Mononuclear cell (primary cell): Measurements from ENCODE around the gene COX11. TPM values are rescaled to one million over a fixed set of nuclear protein-coding genes. Genes with fewer than 3 reads are reported as not detected.

ENCODE experiments used
- H3K27me3 ChIP-seq: 2 replicates; pipeline ENCODE4 v1.6.0; 2011; ENCODE audit warnings: low read length, control low read depth; ENCODE audit not compliant: insufficient read depth
- H3K4me1 ChIP-seq: 2 replicates; pipeline ENCODE4 v1.5.1; 2011; ENCODE audit warnings: mild to moderate bottlenecking, low read length, control low read depth; ENCODE audit not compliant: insufficient read depth
- H3K4me3 ChIP-seq: 2 replicates; pipeline ENCODE4 v1.5.1; 2011; ENCODE audit warnings: mild to moderate bottlenecking, low read length, moderate library complexity
- H3K9me3 ChIP-seq: 2 replicates; pipeline ENCODE4 v1.5.1; 2011; ENCODE audit warnings: low read depth, mild to moderate bottlenecking, control low read depth, low read length
- total RNA-seq: library from RNA; depleted of rRNA; stranded (reverse); fragments of >200 nt; gene quantifications from one replicate; pipeline ENCODE4 v1.2.3, GENCODE V29; 2012

The COX11 gene
- total RNA-seq, 1 donor = 18.9 TPM

GRCh38 chr17:54941285-54941684 is 27.2 kb downstream of the COX11 start:
- Histone ChIP-seq H3K4me3 (no peak overlapping the region), H3K27me3 (no peaks in the 10 kb centered on the region), H3K4me1 (no peaks in the 10 kb centered on the region), H3K9me3 (no peaks in the 10 kb centered on the region)

- Histone ChIP-seq H3K4me1 (no peaks in the 10 kb centered on the region), H3K27me3 (no peaks in the 10 kb centered on the region), H3K4me3 (no peak overlapping the region), H3K9me3 (no peaks in the 10 kb centered on the region)
Measured at GRCh38 chr17:54937426-54937825, 31.0 kb downstream of the COX11 start.

GRCh38 chr17:54937018-54937417 is 31.4 kb downstream of the COX11 start:
- no peaks in the 10 kb centered on the region for H3K4me1 ChIP-seq
- no peaks in the 10 kb centered on the region for H3K27me3 ChIP-seq
- H3K4me3 ChIP-seq = no peak overlapping the region
- H3K9me3 ChIP-seq = no peaks in the 10 kb centered on the region

- H3K4me3 ChIP-seq = no peak overlapping the region
- H3K4me1 ChIP-seq = no peaks in the 10 kb centered on the region
- no peaks in the 10 kb centered on the region for H3K27me3 ChIP-seq
- no peaks in the 10 kb centered on the region for H3K9me3 ChIP-seq
Measured at GRCh38 chr17:54935471-54935870, 33.0 kb downstream of the COX11 start.

- Histone ChIP-seq H3K4me1 (no peaks in the 10 kb centered on the region), H3K27me3 (no peaks in the 10 kb centered on the region), H3K9me3 (no peaks in the 10 kb centered on the region), H3K4me3 (no peak overlapping the region)
Measured at GRCh38 chr17:54933921-54934320, 34.5 kb downstream of the COX11 start.

- no peaks in the 10 kb centered on the region for H3K4me1 ChIP-seq
Measured at GRCh38 chr17:54932711-54933110, 35.7 kb downstream of the COX11 start.

GRCh38 chr17:54927525-54927924 is 40.9 kb downstream of the COX11 start:
- Histone ChIP-seq H3K9me3 (no peaks in the 10 kb centered on the region), H3K4me1 (no peaks in the 10 kb centered on the region), H3K4me3 (no peak overlapping the region), H3K27me3 (no peaks in the 10 kb centered on the region)

More at GRCh38 chr17:54932711-54933110, 35.7 kb downstream of the COX11 start:
- H3K27me3 ChIP-seq = no peaks in the 10 kb centered on the region
- no peaks in the 10 kb centered on the region for H3K9me3 ChIP-seq
- H3K4me3 ChIP-seq = no peak overlapping the region

GRCh38 chr17:54924405-54924804 is 44.0 kb downstream of the COX11 start:
- Histone ChIP-seq H3K4me1 (no peaks in the 10 kb centered on the region), H3K4me3 (no peak overlapping the region), H3K9me3 (no peaks in the 10 kb centered on the region), H3K27me3 (no peaks in the 10 kb centered on the region)

- H3K9me3 ChIP-seq = no peaks in the 10 kb centered on the region
- H3K4me3 ChIP-seq = no peak overlapping the region
- no peaks in the 10 kb centered on the region for H3K27me3 ChIP-seq
- H3K4me1 ChIP-seq = no peaks in the 10 kb centered on the region
Measured at GRCh38 chr17:54920819-54921218, 47.6 kb downstream of the COX11 start.

GRCh38 chr17:54919425-54919824 is 49.0 kb downstream of the COX11 start:
- H3K4me1 ChIP-seq = no peaks in the 10 kb centered on the region
- no peaks in the 10 kb centered on the region for H3K27me3 ChIP-seq
- no peaks in the 10 kb centered on the region for H3K9me3 ChIP-seq
- no peak overlapping the region for H3K4me3 ChIP-seq

GRCh38 chr17:54916721-54917120 is 51.7 kb downstream of the COX11 start:
- Histone ChIP-seq H3K4me3 (no peak overlapping the region), H3K27me3 (no peaks in the 10 kb centered on the region), H3K4me1 (no peaks in the 10 kb centered on the region), H3K9me3 (no peaks in the 10 kb centered on the region)

Other genes with a start within 250 kb of the COX11 start
- 1.3 TPM for gene TOM1L1, start 67.8 kb downstream of the COX11 start, total RNA-seq
- 5.4 TPM for gene STXBP4, start 111 bp upstream of the COX11 start, total RNA-seq